HCT116 (cell line): ENCODE measurements around the gene FAXDC2. TPM values are rescaled to one million over a fixed set of nuclear protein-coding genes. Genes with fewer than 3 reads are reported as not detected.

Source experiments
- ATAC-seq: fragments of 200-7000 bp; cut with Tn5 transposase; 2 replicates; pipeline ENCODE4 v1.9.1; 2020; ENCODE audit warnings: mild to moderate bottlenecking, moderate library complexity
- BruUV-seq: library from RNA; stranded (reverse); fragments of 400-500 nt; replicated peaks from 2 replicates; lab custom pipeline; 2021; lab: Mats Ljungman, UMichigan
- CTCF ChIA-PET: fragments of 300-600 bp; sonication (Branson Sonifier 250); formaldehyde crosslinking; loops from one replicate; lab custom pipeline; 2021; ENCODE audit warnings: antibody characterized with exemption; lab: Charles Lee
- POLR2A ChIA-PET: fragments of 300-600, 350-600 bp; sonication (Branson Sonifier 250); formaldehyde crosslinking; loops from one replicate; lab custom pipeline; 2021; ENCODE audit warnings: antibody characterized with exemption; lab: Charles Lee
- RAD21 ChIA-PET, 2 experiments: fragments of 300-600 bp; sonication (Branson Sonifier 250); formaldehyde crosslinking; loops; one replicate each; lab custom pipeline; 2023; ENCODE audit warnings: low total read pairs in 2 of 2; ENCODE audit not compliant: uncharacterized antibody in 2 of 2, unreplicated experiment in 2 of 2, low non-redundant PET in 1 of 2; lab: Charles Lee
- DNase-seq: peaks from one replicate; pipeline ENCODE4 v3.0.0-alpha.2; 2010; ENCODE audit warnings: low read depth, low spot score
- H2AFZ ChIP-seq: fragments of 200-600 bp; shearing (Covaris generic), sonication (generic); 2 replicates; pipeline ENCODE4 v1.6.1; 2017; ENCODE audit warnings: low read depth, mixed run types, mixed read lengths, antibody characterized with exemption, low read length; ENCODE audit not compliant: poor library complexity, severe bottlenecking
- H3K27ac ChIP-seq: 2 replicates; pipeline ENCODE4 v1.5.1; 2012; ENCODE audit warnings: low read depth, low read length
- H3K27me3 ChIP-seq: fragments of 200-600 bp; sonication (generic); 2 replicates; pipeline ENCODE4 v1.6.1; 2016; ENCODE audit warnings: mixed run types, low read length, mixed read lengths; ENCODE audit not compliant: insufficient read depth
- H3K36me3 ChIP-seq, 2 experiments: fragments of 200-500 bp in 1 of 2; fragments of 200-600 bp in 1 of 2; sonication (Bioruptor generic) in 1 of 2; sonication (generic) in 1 of 2; 2 replicates each; pipeline versions ENCODE4 v1.5.1 to v1.6.1; 2014 to 2016; ENCODE audit warnings: low read length in 2 of 2, inconsistent platforms in 1 of 2, mixed read lengths in 1 of 2, mixed run types in 1 of 2; ENCODE audit not compliant: insufficient read depth in 2 of 2, control insufficient read depth in 1 of 2
- H3K4me1 ChIP-seq, 2 experiments: fragments of 200-600 bp in 1 of 2; sonication (generic) in 1 of 2; 2 replicates each; pipeline versions ENCODE4 v1.5.1 to v1.6.1; 2012 to 2017; ENCODE audit warnings: low read length in 2 of 2, inconsistent platforms in 1 of 2, mild to moderate bottlenecking in 1 of 2, mixed read lengths in 1 of 2, mixed run types in 1 of 2, moderate library complexity in 1 of 2; ENCODE audit not compliant: insufficient read depth in 2 of 2, control insufficient read depth in 1 of 2
- H3K4me2 ChIP-seq: fragments of 200-600 bp; sonication (generic); 2 replicates; pipeline ENCODE4 v1.6.1; 2017; ENCODE audit warnings: mixed run types, low read length, mixed read lengths
- H3K4me3 ChIP-seq, 2 experiments: fragments of 200-600 bp in 1 of 2; sonication (generic) in 1 of 2; replicated peaks in 1 of 2; 2 replicates each; pipeline ENCODE4 v1.5.1; 2011 to 2016; ENCODE audit warnings: low read length in 2 of 2, control low read depth in 1 of 2, low read depth in 1 of 2, mild to moderate bottlenecking in 1 of 2, mixed read lengths in 1 of 2, mixed run types in 1 of 2
- H3K79me2 ChIP-seq: fragments of 200-600 bp; sonication (generic); 2 replicates; pipeline ENCODE4 v1.6.1; 2017; ENCODE audit warnings: mild to moderate bottlenecking, mixed run types, low read length, moderate library complexity, mixed read lengths; ENCODE audit not compliant: insufficient read depth
- H3K9ac ChIP-seq: fragments of 200-600 bp; sonication (generic); 2 replicates; pipeline ENCODE4 v1.6.1; 2016; ENCODE audit warnings: low read length, mixed read lengths
- H3K9me2 ChIP-seq: fragments of 200-600 bp; sonication (generic), shearing (Covaris generic); 2 replicates; pipeline ENCODE4 v1.6.1; 2017; ENCODE audit warnings: mixed run types, mild to moderate bottlenecking, moderate library complexity; ENCODE audit not compliant: insufficient read depth
- H3K9me3 ChIP-seq, 2 experiments: fragments of 200-500 bp in 1 of 2; fragments of 200-600 bp in 1 of 2; sonication (Bioruptor generic) in 1 of 2; sonication (generic) in 1 of 2; 2 replicates each; pipeline ENCODE4 v1.6.1; 2014 to 2017; ENCODE audit warnings: low read length in 2 of 2, mixed read lengths in 2 of 2, inconsistent platforms in 1 of 2, low read depth in 1 of 2, mild to moderate bottlenecking in 1 of 2, mixed run types in 1 of 2, moderate library complexity in 1 of 2; ENCODE audit not compliant: control insufficient read depth in 1 of 2, insufficient read depth in 1 of 2
- H4K20me1 ChIP-seq: fragments of 200-600 bp; sonication (generic), shearing (Covaris generic); 2 replicates; pipeline ENCODE4 v1.6.1; 2017; ENCODE audit warnings: mixed run types, mild to moderate bottlenecking, moderate library complexity; ENCODE audit not compliant: insufficient read depth
- CBX3 ChIP-seq: IDR thresholded peaks from 2 replicates; pipeline ENCODE4 v1.6.1; 2012; ENCODE audit warnings: low read depth
- EGR1 ChIP-seq: IDR thresholded peaks from 2 replicates; pipeline ENCODE4 v1.6.1; 2012; ENCODE audit warnings: low read depth
- ELF1 ChIP-seq: IDR thresholded peaks from 2 replicates; pipeline ENCODE4 v1.6.1; 2012; ENCODE audit warnings: low read depth, borderline replicate concordance
- EZH2 ChIP-seq: fragments of 200-600 bp; sonication (generic); IDR thresholded peaks from 2 replicates; pipeline ENCODE4 v1.6.1; 2017; ENCODE audit warnings: antibody characterized with exemption, mixed run types
- EZH2phosphoT487 ChIP-seq: fragments of 200-600 bp; IDR thresholded peaks from 2 replicates; pipeline ENCODE4 v1.6.1; 2018; ENCODE audit warnings: antibody characterized with exemption, borderline replicate concordance
- FOSL1 ChIP-seq: IDR thresholded peaks from 2 replicates; pipeline ENCODE4 v1.6.1; 2012; ENCODE audit warnings: low read depth
- RAD21 ChIP-seq: IDR thresholded peaks from 2 replicates; pipeline ENCODE4 v1.6.1; 2012; ENCODE audit warnings: low read depth, mild to moderate bottlenecking
- SP1 ChIP-seq: IDR thresholded peaks from 2 replicates; pipeline ENCODE4 v1.6.1; 2012; ENCODE audit warnings: low read depth
- TCF7L2 ChIP-seq: IDR thresholded peaks from 2 replicates; pipeline ENCODE4 v1.7.0; 2011; ENCODE audit warnings: borderline replicate concordance, inconsistent platforms; ENCODE audit not compliant: insufficient read depth, insufficient read length; ENCODE audit errors: extremely low read depth
- YY1 ChIP-seq: IDR thresholded peaks from 2 replicates; pipeline ENCODE4 v1.6.1; 2011; ENCODE audit warnings: low read length, low read depth, moderate library complexity, mild to moderate bottlenecking; ENCODE audit not compliant: insufficient replicate concordance; ENCODE audit errors: extremely low read depth
- ZNF274 ChIP-seq: fragments of 200-500 bp; sonication (Bioruptor generic); IDR thresholded peaks from 2 replicates; pipeline ENCODE4 v1.6.1; 2014; ENCODE audit warnings: mild to moderate bottlenecking, low read depth, low read length, inconsistent platforms
- intact Hi-C: fragments of 100-400 bp; cut with micrococcal nuclease; formaldehyde crosslinking; loops from 2 replicates; pipeline ENCODE4 v1.10.0; 2022
- total RNA-seq: library from RNA; stranded (reverse); gene quantifications from one replicate; pipeline ENCODE4 v1.2.1, GENCODE V29; 2021; ENCODE audit not compliant: unreplicated experiment
- TF ChIP-seq, protein P1 (sequence below): IDR thresholded peaks from 2 replicates; pipeline ENCODE4 v1.6.1; 2011; ENCODE audit warnings: mild to moderate bottlenecking, low read length, moderate library complexity; ENCODE audit not compliant: insufficient replicate concordance; ENCODE audit errors: extremely low read depth

Gene FAXDC2
- total RNA-seq, 1 experiment from 2014 or later = 0.22 TPM

GRCh38 chr5:154815025-154815424 lies 35.4 kb downstream of the FAXDC2 start:
- intact Hi-C loops = no loop called here
- Histone ChIP-seq H3K36me3 (peaks cover 38 to 70% of the 10 kb centered on the region in 2 experiments), H3K79me2 (peaks cover 15% of the 10 kb centered on the region; the same call in 1 of the 2 replicates), H2AFZ (no peak overlapping the region), H3K9me2 (no peaks in the 10 kb centered on the region), H3K27me3 (no peaks in the 10 kb centered on the region), H3K9ac (no peak overlapping the region), H3K9me3 (no peaks in the 10 kb centered on the region), H3K27ac (no peak overlapping the region), H4K20me1 (peaks cover 3% of the 10 kb centered on the region; the same call in 1 of the 2 replicates), H3K4me3 (no peak overlapping the region), H3K4me1 (no peaks in the 10 kb centered on the region), H3K4me2 (no peak overlapping the region)
- TF ChIP-seq SP1 (no peak), EZH2phosphoT487 (no peak), ELF1 (no peak)
- TF ChIP-seq, protein P1, sequence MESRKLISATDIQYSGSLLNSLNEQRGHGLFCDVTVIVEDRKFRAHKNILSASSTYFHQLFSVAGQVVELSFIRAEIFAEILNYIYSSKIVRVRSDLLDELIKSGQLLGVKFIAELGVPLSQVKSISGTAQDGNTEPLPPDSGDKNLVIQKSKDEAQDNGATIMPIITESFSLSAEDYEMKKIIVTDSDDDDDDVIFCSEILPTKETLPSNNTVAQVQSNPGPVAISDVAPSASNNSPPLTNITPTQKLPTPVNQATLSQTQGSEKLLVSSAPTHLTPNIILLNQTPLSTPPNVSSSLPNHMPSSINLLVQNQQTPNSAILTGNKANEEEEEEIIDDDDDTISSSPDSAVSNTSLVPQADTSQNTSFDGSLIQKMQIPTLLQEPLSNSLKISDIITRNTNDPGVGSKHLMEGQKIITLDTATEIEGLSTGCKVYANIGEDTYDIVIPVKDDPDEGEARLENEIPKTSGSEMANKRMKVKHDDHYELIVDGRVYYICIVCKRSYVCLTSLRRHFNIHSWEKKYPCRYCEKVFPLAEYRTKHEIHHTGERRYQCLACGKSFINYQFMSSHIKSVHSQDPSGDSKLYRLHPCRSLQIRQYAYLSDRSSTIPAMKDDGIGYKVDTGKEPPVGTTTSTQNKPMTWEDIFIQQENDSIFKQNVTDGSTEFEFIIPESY = no peak
- BruUV-seq = no TSS peak
- POLR2A ChIA-PET = no interaction called here
- ATAC-seq = no peak
- CTCF ChIA-PET = no interaction called here
- no peak for DNase-seq
- RAD21 ChIA-PET = no interaction called here

GRCh38 chr5:154813736-154814135 lies 36.7 kb downstream of the FAXDC2 start:
- ChIA-PET POLR2A (no interaction called here), RAD21 (no interaction called here), CTCF (interaction anchor here (0.6 kb wide), 1 partner anchor 125 kb away, joined by 5 read pairs; no protein-coding TSS in a partner anchor)
- peaks cover 40 to 79% of the 10 kb centered on the region in 2 experiments for H3K36me3 ChIP-seq
- DNase-seq (no peak), ATAC-seq (no peak)
- no peaks in the 10 kb centered on the region for H3K27me3 ChIP-seq
- no TSS peak for BruUV-seq
- no peak overlapping the region for H3K27ac ChIP-seq
- H3K4me2 ChIP-seq = no peak overlapping the region
- TF ChIP-seq ELF1 (no peak), CBX3 (no peak), RAD21 (no peak), FOSL1 (no peak), YY1 (no peak), ZNF274 (no peak), TCF7L2 (no peak), EZH2 (no peak), EGR1 (no peak), SP1 (no peak)
- H3K9me2 ChIP-seq = no peaks in the 10 kb centered on the region
- H3K4me3 ChIP-seq = no peak overlapping the region
- H3K4me1 ChIP-seq = no peaks in the 10 kb centered on the region
- no peak overlapping the region for H3K9ac ChIP-seq
- H3K9me3 ChIP-seq = no peaks in the 10 kb centered on the region
- H3K79me2 ChIP-seq = peaks cover 19% of the 10 kb centered on the region; the same call in 1 of the 2 replicates
- intact Hi-C loops = no loop called here
- H4K20me1 ChIP-seq = peaks cover 3% of the 10 kb centered on the region; the same call in 1 of the 2 replicates
- no peak overlapping the region for H2AFZ ChIP-seq
